NCI-H2196 treated with DMSO at 0.1 percent for 48 hours (cell line): ENCODE results near the gene GPC6.

Experiments
- DNase-seq: peaks from one replicate; lab custom pipeline; 2025; ENCODE audit not compliant: unreplicated experiment; lab: John Stamatoyannopoulos, UW

GPC6 gene

DNA sequence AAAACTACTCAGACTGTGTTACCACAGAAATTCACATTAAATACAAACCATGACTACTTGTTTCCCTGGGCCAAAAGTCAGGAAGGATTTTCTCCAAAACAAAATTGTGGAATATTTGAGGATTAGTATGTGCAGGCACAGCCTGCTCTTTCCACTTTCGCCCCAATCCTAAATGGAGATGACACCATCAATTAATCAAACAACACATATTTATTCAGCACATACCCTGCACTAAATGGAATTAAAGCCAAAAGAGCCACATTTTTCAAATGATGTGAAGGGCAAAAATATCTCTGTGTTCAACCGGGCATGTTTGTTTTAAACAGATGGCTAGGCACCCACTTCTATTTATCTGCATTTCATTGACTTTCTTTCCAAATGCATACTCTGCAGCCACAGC is 729.8 kb downstream of the GPC6 start:
- DNase-seq: no peak

DNA sequence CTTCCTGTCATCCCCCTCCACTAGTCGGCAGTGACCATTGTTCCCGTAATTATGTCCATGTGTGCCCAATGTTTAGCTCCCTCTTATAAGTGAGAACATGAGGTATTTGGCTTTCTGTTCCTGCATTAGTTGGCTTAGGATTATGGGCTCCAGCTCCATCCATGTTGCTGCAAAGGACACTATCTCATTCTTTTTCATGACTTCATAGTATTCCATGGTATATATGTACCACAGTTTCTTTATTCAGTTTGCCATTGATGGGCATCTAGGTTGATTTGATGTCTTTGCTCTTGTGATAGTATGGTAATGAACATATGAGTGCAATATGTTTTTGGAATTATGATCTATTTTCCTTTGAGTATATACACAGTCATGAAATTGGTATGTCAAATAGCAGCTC is 730.8 kb downstream of the GPC6 start:
- no peak for DNase-seq

DNA sequence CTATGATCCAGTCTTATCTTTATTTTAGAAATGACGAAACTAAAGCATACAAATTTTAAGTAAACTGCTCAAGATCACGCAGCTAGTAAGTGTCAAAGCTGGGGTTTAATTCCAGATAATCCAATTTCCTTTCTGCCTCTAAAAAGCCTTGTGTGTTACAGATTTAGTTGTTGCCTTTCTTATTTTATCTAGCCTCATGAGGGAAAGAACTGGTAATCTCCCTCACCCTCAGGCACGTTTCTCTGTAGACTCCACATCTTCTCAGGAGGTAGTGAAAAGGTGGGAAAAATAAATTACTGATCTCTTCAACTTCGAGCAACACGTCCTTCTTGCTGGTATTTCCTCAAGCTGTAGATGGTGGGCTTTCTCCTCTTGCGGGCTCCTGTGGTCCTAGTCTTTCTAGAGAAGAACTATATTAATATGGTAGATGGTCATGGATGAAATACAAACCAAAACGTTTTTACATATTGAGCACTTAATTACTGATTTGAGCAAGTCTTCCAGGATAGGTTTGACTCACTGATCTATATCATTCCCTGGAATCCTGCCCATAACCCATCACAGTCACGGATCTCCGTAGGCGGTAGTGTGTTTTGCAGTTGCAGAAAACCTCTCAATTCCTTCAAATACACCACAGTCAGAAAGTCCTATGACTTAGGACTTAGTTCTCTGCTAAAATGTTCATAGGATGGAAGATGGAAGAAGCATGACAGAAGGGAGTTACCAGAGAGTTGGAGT is 733.4 kb downstream of the GPC6 start:
- no peak for DNase-seq

DNA sequence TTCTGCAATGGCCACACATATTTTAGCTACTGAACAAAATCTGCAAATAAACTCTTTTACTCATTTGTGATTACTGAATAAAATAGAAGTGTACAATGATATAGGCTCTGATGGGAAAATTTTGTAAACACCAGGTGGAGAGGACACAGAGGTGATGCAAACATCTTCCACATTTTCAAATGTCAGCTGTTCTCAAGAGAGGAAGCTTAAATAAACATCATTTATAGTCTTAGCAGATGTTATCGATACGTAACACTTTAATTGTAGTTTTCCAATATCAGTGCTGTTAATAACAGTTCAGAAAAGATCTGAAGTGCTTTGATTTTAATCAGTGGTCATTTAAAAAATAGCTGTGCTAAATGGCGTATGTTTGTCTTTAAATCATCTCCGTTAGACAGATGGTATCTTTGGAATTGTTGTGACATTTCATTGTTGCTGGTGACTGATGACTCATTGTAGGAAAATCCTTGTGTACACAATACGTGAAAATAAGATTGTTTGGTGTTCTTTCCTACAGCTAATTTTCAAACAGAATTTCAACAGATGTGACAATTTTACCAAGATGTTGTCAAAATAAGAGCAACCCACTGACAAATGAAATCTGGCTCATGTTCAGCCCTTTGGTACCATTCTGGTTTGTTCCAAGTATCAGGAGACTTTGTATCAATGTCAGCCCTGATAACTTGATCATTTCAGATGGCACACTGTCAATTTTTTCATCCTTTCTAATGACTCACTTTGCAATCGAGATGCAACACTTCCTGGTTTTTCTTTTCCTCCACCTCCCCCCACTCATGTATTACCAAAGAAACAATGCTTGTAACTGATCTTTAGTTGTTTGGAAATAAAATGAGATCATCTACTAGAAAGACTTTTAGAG is 736.9 kb downstream of the GPC6 start:
- DNase-seq: no peak

DNA sequence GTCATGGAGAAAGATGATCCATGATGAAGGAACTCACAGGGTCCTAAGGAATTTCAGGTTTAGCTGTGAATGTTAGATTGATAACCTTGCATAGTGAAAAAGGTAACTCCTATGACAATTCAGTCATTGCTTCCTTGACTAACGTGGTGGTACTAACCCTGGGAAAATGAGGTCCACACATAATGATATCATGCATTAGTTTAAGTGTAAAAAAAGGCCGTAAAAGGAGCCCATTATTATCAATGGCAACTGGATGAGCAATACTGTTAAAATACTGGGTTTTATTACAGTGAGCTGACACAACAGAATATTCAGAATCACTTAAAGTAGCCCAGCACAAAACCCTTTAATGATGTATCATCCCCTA is 737.5 kb downstream of the GPC6 start:
- DNase-seq: no peak

DNA sequence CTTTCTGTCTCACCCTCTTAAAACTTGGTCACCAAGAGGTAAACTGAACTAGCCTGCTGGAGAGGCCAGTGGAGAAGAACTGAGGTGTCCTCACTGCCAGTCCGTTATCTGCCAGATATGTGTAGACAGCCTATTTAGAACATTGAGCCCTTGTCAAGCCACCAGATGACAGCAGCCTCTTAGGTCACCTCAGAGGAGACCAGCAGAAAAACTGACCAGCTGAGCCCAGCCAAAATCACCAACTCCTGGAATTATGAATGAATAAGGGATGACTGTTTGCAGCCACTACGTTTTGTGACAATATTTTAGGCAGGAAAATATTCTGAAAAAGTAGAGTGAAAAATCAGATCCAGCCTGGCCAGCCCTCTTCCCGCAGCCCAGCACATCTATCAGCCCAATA is 739.0 kb downstream of the GPC6 start:
- DNase-seq: no peak

DNA sequence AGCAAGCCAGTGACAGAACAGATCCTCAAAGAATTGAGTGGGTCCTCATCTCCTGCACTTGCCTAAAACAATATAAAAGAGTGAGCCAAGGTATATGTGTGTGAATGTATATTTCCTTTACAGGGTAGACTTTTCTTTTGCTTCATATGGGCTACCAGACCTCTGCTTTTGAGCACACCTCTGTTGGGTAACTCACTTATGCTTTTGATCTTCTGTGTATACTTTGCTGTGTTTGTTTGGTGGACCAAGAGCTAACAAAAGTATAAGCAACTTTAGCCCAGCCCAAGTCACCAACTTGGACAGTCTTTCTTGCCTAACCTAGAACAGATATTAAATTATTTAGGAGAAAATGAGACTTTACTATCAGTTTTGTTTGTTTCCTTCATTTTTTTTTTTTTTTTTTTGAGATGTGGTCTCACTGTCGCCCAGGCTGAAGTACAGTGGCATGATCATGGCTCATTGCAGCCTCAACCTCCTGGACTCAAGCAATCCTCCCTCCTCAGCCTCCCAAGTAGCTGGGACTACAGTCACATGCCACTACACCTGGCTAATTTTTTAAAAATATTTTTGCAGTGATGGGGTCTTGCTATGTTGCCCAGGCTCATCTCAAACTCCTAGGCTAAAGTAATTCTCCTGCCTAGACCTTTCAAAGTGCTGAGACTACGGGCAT is 739.8 kb downstream of the GPC6 start:
- no peak for DNase-seq

DNA sequence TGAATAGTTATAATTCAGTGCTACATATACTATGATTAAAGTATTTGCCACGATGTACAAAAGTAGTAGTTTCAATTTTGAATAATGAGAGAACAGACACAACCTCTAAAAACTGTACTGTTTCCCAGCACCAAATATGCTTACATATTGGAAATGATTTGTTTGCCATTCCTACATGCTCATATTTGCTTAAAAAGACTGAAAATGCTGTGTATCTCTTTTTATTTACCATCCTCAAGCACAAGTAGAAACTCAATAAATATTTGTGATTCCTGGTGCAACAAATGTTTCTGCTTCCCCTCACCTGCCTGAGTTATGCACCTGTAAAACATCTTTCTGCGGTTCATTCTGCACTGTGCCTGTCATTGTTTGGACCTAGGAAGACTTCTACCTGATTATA is 740.7 kb downstream of the GPC6 start:
- no peak for DNase-seq

DNA sequence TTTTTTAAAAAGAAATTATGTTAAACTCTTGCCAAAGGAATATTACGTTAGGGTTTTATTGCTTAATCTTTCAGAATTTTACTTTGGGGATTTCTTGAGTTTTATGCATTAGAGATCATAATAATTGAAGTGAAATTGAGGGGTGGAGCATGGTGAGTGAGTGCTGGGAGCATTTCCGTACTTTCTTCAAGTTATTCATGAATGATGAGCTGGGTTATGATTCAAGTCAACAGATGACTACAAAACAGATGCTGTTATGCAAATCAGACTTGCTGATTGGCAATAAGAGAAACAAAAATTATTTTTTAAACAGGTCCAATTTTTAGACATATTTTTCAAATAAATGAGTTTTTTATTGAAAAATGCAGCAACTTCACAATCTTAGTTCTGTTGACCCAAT is 748.6 kb downstream of the GPC6 start:
- DNase-seq: no peak

DNA sequence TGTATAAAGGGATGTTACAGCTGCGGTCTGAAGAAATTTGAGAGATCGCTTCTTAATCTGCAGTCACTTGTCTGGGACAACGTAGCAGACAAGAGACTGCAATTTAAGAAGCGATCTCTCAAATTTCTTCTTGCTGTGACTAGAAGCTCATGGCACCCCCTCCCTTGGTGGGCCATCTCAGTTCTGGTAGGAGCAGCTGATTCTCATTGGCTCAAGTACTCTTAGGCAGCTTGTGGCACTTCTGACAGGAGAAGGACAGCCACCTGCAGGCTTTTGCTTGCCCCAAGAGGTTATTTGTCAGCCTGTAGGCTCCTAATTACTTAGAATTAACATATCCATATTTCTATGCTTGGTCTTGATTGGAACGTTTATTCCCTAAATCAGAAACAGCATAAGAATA is 749.9 kb downstream of the GPC6 start:
- DNase-seq: no peak

DNA sequence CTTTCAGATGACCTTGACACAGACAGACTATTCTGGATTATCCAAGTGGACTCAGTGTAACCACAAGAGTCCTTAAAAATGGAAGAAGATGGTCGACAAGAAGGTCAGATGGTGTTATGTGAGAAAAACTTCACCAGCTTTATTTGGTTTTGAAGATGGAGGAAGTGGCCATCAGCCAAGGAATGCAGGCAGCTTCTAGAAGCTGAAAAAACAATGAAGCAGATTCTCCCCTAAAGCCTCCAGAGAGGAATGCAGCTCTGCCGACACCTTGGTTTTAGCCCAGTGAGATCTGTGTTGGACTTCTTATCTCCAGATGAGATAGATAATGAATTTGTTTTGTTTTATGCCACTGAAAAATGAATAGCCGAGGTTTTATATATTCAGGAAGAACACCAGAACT is 751.4 kb downstream of the GPC6 start:
- no peak for DNase-seq

DNA sequence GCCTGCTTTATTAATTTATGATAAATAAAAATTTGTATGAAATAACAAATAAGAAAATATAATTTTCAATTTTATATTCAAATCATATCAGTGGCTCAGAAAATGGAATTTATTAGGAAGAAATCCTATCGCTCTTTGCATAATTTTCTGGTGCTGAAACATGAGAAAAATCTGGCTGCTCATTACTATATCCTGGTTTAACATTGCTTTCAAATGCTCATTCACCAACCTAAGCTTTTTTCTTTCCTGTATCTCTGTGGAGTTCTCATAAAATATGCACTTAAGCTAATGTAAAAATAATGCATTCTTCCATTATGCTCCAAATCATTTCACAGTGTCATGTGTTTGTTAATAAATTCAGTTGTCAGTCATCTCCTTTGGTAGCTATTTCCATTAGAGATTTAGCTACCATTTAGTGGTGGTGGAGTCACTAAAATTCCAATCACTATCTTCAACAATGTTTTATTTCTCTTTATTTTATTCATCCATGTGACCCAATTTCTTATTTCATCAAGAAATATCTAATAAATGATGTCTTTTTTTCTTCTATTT is 754.9 kb downstream of the GPC6 start:
- no peak for DNase-seq

DNA sequence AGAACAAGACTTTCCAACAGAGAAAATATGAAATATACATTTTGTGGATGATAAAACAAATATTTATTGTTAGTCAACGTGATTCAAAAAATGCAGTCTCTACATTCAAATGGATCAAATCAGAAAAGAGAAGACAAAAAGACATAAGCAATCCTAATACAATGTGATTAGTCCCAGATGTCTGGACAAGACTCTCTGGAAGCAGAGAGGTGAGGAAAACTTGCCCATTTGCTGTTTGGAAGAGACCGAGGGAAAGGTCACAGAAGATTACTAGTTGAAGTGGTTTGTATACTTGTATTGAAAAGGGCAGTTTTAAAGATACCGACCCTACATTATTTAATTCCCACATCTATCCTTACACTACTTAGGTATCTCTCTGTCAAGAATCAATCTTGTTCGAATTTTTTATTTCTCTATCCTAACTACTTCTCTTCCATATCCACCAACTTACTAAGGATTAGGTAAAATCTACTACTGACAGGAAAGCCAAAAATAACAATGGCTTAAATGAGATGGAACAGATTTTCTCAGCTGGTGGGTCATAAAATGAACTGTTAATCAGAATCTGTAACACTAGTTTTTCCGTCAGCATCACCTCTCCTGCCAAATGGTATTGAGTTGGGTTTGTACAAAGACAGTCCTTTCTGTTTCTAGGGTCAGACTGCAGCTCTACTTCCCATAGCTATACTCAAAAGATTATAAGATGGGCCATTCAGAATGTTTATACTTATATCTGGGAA is 755.7 kb downstream of the GPC6 start:
- no peak for DNase-seq

DNA sequence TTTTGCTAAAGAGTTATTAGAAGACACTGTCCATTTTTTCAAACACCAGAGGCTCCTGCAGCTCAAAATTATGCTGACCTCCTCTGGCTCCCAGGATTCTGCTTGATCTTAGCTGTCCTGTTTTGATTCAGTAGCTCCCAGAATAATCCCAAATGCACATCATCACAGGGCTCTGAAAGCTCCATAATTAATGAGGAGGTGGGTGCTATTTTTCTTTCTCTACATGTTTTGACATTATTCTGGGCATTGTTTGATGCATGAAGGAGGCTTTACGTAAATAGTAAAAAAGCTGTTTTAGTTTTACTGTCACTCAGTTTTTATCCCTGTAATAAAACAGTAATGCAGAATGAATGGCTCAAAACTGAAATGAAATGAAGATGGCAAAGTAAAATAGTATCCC is 757.4 kb downstream of the GPC6 start:
- no peak for DNase-seq

DNA sequence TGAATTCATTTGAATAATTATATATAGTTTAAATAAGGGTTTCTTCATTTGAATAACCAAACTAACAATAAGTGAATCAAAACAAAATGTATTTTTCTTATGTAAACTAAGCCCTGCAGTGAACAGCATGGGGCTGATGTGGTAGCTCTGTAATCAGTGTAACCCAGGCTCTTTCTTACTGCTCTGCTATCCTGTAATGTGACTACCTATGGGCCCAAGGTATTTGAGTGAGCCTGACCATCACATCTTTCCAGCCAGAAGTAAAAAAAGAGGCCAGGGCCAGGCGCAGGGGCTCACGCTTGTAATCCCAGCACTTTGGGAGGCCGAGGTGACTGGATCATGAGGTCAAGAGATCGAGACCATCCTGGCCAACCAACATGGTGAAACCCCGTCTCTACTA is 758.3 kb downstream of the GPC6 start:
- no peak for DNase-seq

DNA sequence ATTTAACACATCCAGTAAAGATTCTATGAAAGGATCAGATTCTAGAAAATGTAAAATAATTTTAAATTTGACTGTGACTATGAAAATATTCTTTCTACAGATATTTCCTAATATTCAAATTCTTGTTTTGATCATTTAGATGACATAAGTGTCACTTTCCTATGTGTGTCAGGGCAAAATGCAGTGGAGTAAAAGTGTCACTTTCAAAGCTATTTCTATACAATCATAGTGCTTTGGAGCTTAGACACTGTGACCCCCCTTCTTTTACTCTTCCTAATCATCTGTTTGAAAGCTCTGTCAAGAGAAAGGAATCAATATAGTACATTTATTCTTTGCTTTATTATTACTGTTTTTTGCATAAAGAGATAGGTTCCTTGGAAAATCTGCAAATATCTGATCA is 760.9 kb downstream of the GPC6 start:
- DNase-seq: no peak

DNA sequence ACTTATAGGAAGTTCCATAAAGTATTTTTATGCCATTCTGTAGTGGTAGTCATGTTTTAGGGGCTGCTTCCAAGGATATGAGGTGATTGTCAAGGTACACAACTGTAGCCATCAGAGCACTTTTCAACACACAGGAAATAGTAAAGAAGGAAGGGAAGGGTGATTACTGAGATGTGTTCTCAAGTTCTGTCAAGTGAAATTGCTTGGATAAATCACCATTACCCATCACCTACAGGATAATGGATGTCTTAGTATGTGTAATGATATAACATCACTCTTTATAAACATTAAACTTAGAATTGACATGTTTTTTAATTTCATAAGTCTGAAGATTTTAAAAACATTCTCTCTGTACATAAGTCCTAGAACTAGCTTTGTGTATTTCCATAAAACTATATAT is 765.0 kb downstream of the GPC6 start:
- no peak for DNase-seq

DNA sequence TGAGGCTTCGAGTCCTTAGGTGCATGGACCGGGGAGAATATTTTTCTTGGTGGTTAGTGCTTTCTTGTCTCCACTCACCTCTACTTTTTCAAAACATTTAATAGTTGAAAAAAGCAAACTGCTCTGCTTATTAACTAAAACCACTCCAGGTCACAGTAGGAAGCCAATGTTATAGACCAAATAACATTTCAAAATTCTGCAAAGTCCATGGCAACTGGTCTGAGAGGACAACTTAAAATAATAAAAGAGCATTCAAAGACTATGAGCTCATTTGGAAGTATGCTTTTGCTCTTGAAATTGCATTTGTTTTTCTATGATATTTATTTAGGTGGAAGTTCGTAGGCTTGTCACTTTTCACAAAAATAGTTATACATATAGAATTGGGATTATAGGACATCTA is 769.9 kb downstream of the GPC6 start:
- DNase-seq: no peak

DNA sequence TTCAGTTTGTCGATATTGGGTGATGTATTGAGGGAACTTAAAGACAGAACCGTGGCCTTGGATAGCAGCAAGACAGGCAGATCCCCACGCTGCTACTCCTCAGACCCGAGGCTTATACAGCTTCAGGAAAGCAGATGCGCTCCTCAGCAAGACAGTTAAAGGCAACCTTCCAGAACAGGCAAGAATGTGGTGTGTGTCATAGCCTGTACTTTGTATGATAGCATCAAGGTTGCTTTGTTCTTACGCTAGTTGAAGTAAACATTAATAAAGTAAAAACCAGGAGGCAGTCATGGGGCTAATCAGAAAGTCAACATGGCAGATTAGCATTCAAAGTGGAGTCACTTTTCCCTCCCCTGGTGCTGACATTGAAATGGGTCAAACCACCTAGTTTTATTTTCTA is 779.7 kb downstream of the GPC6 start:
- DNase-seq: no peak

DNA sequence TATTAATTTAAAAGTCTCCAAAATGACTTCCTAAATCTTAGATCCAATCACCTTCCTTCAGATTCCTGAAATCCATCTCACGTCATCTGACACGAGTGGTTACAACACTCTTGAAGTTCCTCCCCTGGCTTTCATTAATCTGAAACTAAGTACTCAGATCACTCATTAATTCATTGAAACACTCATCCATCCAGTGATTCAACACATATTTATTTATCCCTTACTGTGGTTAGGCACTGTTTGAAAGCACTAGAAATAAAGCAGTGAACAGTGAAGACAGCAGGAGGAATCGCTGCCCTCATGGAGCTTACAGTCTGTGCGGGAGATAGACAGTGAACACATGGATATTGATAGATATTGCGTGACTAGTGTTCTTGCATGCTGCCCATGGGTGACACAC is 780.5 kb downstream of the GPC6 start:
- DNase-seq: no peak

DNA sequence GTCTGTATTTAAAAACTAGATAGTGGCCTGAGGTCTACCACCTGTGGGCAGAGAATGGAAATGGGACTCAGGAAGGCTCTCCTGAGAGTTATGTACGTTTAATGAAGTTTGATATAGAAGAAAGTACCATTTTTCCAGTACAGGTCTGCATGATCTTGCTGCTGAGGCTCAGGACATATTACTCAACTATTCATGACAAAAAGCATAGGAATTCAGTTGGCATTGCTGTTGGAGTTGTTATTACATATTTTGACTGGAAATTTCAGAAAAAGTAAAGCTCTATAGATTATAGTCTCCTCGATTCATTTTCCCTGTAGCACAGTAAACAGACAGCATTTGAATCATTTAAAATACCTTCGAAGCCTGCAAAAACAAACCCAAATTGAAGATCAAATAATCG is 783.1 kb downstream of the GPC6 start:
- DNase-seq: no peak
